NCI-H2196 (cell line): ENCODE results near the gene SLC26A5.
"Not testable (repeated sequence)": the region's sequence is repeated elsewhere in the genome, so short reads cannot be mapped to it uniquely, and the experiment has no call there.

Experiments used
- DNase-seq: peaks from one replicate; lab custom pipeline; 2025; ENCODE audit not compliant: unreplicated experiment; lab: John Stamatoyannopoulos, UW

SLC26A5 gene

GRCh38 chr7:103405789-103406613 is 40.0 kb downstream of the SLC26A5 start:
- not testable (repeated sequence) for DNase-seq

- DNase-seq, result not testable (repeated sequence)
Observed at GRCh38 chr7:103399687-103400086, 46.3 kb downstream of the SLC26A5 start.

GRCh38 chr7:103398483-103399127 is 47.4 kb downstream of the SLC26A5 start:
- DNase-seq, result no peak

- no peak for DNase-seq
Observed at GRCh38 chr7:103396471-103396870, 49.5 kb downstream of the SLC26A5 start.

GRCh38 chr7:103395071-103395470 is 50.9 kb downstream of the SLC26A5 start:
- DNase-seq, result no peak

GRCh38 chr7:103394566-103394965 is 51.4 kb downstream of the SLC26A5 start:
- no peak for DNase-seq

GRCh38 chr7:103391976-103392375 is 54.0 kb downstream of the SLC26A5 start:
- no peak for DNase-seq

GRCh38 chr7:103391150-103391549 is 54.9 kb downstream of the SLC26A5 start:
- no peak for DNase-seq

- no peak for DNase-seq
Observed at GRCh38 chr7:103389263-103389662, 56.7 kb downstream of the SLC26A5 start.

- DNase-seq, result no peak
Observed at GRCh38 chr7:103388469-103389140, 57.4 kb downstream of the SLC26A5 start.

GRCh38 chr7:103387242-103387641 is 58.8 kb downstream of the SLC26A5 start:
- no peak for DNase-seq

- no peak for DNase-seq
Observed at GRCh38 chr7:103382032-103382402, 64.0 kb downstream of the SLC26A5 start.

- DNase-seq, result no peak
Observed at GRCh38 chr7:103381280-103382031, 64.6 kb downstream of the SLC26A5 start.

GRCh38 chr7:103380395-103381191 is 65.4 kb downstream of the SLC26A5 start:
- no peak for DNase-seq

- no peak for DNase-seq
Observed at GRCh38 chr7:103379270-103379975, 66.6 kb downstream of the SLC26A5 start.

- no peak for DNase-seq
Observed at GRCh38 chr7:103373866-103374643, 72.0 kb downstream of the SLC26A5 start.

GRCh38 chr7:103369432-103369831 is 76.6 kb downstream of the SLC26A5 start:
- DNase-seq, result no peak

GRCh38 chr7:103349805-103350204 is 96.2 kb downstream of the SLC26A5 start:
- no peak for DNase-seq

GRCh38 chr7:103348959-103349358 is 97.0 kb downstream of the SLC26A5 start:
- DNase-seq, result no peak
